H1 (cell line): ENCODE measurements around the gene IGSF1. TPM values are rescaled to one million over a fixed set of nuclear protein-coding genes. Genes with fewer than 3 reads are reported as not detected.

Experiments used
- ASH2L ChIP-seq: fragments of 200-600, 300-600 bp; sonication (generic); IDR thresholded peaks from one replicate; pipeline ENCODE4 v1.7.1; 2017; ENCODE audit warnings: low read length
- CEBPB ChIP-seq: IDR thresholded peaks from 2 replicates; pipeline ENCODE4 v1.6.1; 2012; ENCODE audit warnings: low read depth, low read length
- RAD21 ChIP-seq, 2 experiments: IDR thresholded peaks in 1 of 2; conservative IDR thresholded peaks in 1 of 2; 2 replicates each; pipeline ENCODE4 v1.6.1; 2011; ENCODE audit warnings: low read depth in 2 of 2, low read length in 2 of 2, improper control_type of control experiment in 1 of 2, inconsistent platforms in 1 of 2, mild to moderate bottlenecking in 1 of 2, moderate library complexity in 1 of 2
- SP1 ChIP-seq: IDR thresholded peaks from 2 replicates; pipeline ENCODE4 v1.6.1; 2011; ENCODE audit warnings: low read depth, low read length
- TAF7 ChIP-seq: optimal IDR thresholded peaks from 2 replicates; pipeline ENCODE3; 2011; ENCODE audit warnings: low read depth, mild to moderate bottlenecking, inconsistent platforms, low read length, moderate library complexity, borderline replicate concordance
- TBP ChIP-seq: IDR thresholded peaks from 2 replicates; pipeline ENCODE4 v1.6.1; 2011; ENCODE audit warnings: low read depth, low read length, improper control_type of control experiment
- polyA plus RNA-seq, 7 experiments: library from polyadenylated mRNA; depleted of rRNA in 3 of 7; stranded (reverse) in 5 of 7; unstranded in 2 of 7; fragments of >200 nt in 5 of 7; fragments of 200-250 nt in 2 of 7; gene quantifications; 1 replicate in 5 of 7; 2 replicates in 1 of 7; 4 replicates in 1 of 7; pipeline versions ENCODE4 v1.2.1 to v1.2.3, GENCODE V29; 2011 to 2013; ENCODE audit warnings: missing spikeins in 2 of 7, mixed read lengths in 2 of 7
- total RNA-seq: library from RNA; stranded (reverse); fragmentation: NEBNext Ultra II Directional; extraction: Animal tissue kit (Norgen Biotek cat#: 25700); gene quantifications from 2 replicates; pipeline ENCODE4 v1.2.1, GENCODE V29; 2021

The IGSF1 gene
- total and polyA plus RNA-seq, 2 of the 8 experiments (the other 6 are each of a cell fraction or from before 2014, with no cell fraction given) = 23.1 to 39.9 TPM

DNA sequence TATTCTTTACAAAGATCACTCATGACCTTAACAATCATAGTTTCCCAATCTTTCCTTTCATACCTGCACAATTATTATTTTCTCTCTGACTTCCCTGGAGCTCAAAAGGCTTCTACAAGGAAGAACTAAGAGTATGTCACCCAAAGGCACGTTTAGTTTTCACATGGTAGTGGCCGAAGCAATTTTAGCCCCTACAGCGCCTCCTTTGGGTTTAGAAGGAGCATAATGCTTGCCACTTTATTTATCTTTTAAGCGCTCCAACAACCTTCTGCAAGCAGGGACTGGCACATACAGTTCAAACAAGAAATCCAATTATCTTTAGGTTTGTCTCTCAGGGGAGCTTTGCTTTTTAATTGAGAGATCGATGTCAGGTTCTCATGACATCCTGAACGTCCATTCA lies 42.0 kb upstream of the IGSF1 start (continued):
- TF ChIP-seq TAF7 = no peak
- no peak for TF ChIP-seq TBP
- TF ChIP-seq ASH2L = no peak
- no peak for TF ChIP-seq SP1
- no peak for TF ChIP-seq CEBPB
- TF ChIP-seq RAD21 (IDR thresholded peaks at IDR 0.05 in 1 of 2, conservative IDR thresholded peaks at IDR 0.05 in 1 of 2; ENCODE audit: low read depth in 2 of 2, low read length in 2 of 2) = peak; percentile 28 to 55; a peak in 3 of 4 replicates
